ENCODE results near the gene C5AR1. TPM values are rescaled to one million over a fixed set of nuclear protein-coding genes. Genes with fewer than 3 reads are reported as not detected.
"Not testable (repeated sequence)": the region's sequence is repeated elsewhere in the genome, so short reads cannot be mapped to it uniquely, and the experiment has no call there.

Gene C5AR1
- polyA plus RNA-seq, 3 donors = 143 to 1,132 (median 320) TPM

- no peak overlapping the region for H3K27ac ChIP-seq (ENCODE audit: low read depth in 1 of 2, low read length in 2 of 2)
- H3K79me2 ChIP-seq (ENCODE audit: insufficient read depth, low read length) = peaks cover 3% of the 10 kb centered on the region
- Mint-ChIP-seq H3K27me3 (ENCODE audit: low read depth in 3 of 3) (peaks cover 3 to 7% (median 5%) of the 10 kb centered on the region in 3 donors), H3K9me3 (peaks cover 0 to 15% (median 5%) of the 10 kb centered on the region in 7 donors), H3K36me3 (peaks cover 32 to 49% of the 10 kb centered on the region in 2 donors), H3K4me1 (peaks cover 27% of the 10 kb centered on the region), H3K27ac (no peak overlapping the region), H3K4me3 (no peak overlapping the region)
- intact Hi-C loops (cut with micrococcal nuclease) = no loop called here
- H3K4me1 ChIP-seq (ENCODE audit: control insufficient read depth in 1 of 2, insufficient read depth in 2 of 2, low read length in 2 of 2) = peaks cover 18 to 22% of the 10 kb centered on the region in 2 donors
- no peaks in the 10 kb centered on the region for H3K9me3 ChIP-seq (replicated peaks in 1 of 2; ENCODE audit: control insufficient read depth in 1 of 2, insufficient read depth in 1 of 2, low read length in 2 of 2)
- no peak overlapping the region for H3K4me2 ChIP-seq (replicated peaks; ENCODE audit: extremely low read depth, low read length, poor library complexity, severe bottlenecking)
- H3K9ac ChIP-seq (ENCODE audit: insufficient read depth, low read length, poor library complexity, severe bottlenecking) = no peak overlapping the region
- H4K20me1 ChIP-seq (ENCODE audit: insufficient read depth, low read length) = no peaks in the 10 kb centered on the region
- peaks cover 16 to 31% of the 10 kb centered on the region in 2 donors for H3K36me3 ChIP-seq (replicated peaks in 1 of 2; ENCODE audit: control insufficient read depth in 1 of 2, insufficient read depth in 2 of 2, low read length in 2 of 2)
- H3K4me3 ChIP-seq (replicated peaks in 1 of 3; ENCODE audit: low read depth in 2 of 3, low read length in 3 of 3) = no peak overlapping the region
- WGBS (ENCODE audit: insufficient coverage) = 71% methylated on average over 1 of the region's 1 CpG
- no peak for DNase-seq
- no peak overlapping the region for H2AFZ ChIP-seq (ENCODE audit: insufficient read depth, low read depth, low read length, poor library complexity, severe bottlenecking)
- TF ChIP-seq CTCF (IDR thresholded peaks at IDR 0.05) = no peak
- no peaks in the 10 kb centered on the region for H3K27me3 ChIP-seq (ENCODE audit: control insufficient read depth in 2 of 2, insufficient read depth in 2 of 2, low read length in 2 of 2)
Observed at GRCh38 chr19:47344425-47344824, 34.8 kb downstream of the C5AR1 start.

GRCh38 chr19:47346024-47346423 lies 36.4 kb downstream of the C5AR1 start:
- Mint-ChIP-seq H3K36me3 (peaks cover 29 to 42% of the 10 kb centered on the region in 2 donors), H3K9me3 (peaks cover 0 to 12% (median 6%) of the 10 kb centered on the region in 7 donors), H3K4me1 (peaks cover 34% of the 10 kb centered on the region)
- peaks cover 17% of the 10 kb centered on the region for H3K79me2 ChIP-seq (ENCODE audit: insufficient read depth, low read length)
- not testable (repeated sequence) for H3K4me2 ChIP-seq (replicated peaks; ENCODE audit: extremely low read depth, low read length, poor library complexity, severe bottlenecking); H2AFZ ChIP-seq (ENCODE audit: insufficient read depth, low read depth, low read length, poor library complexity, severe bottlenecking); H3K4me3 Mint-ChIP-seq; H3K9me3 ChIP-seq (replicated peaks in 1 of 2; ENCODE audit: control insufficient read depth in 1 of 2, insufficient read depth in 1 of 2, low read length in 2 of 2); H3K27me3 ChIP-seq (ENCODE audit: control insufficient read depth in 2 of 2, insufficient read depth in 2 of 2, low read length in 2 of 2); DNase-seq; H3K9ac ChIP-seq (ENCODE audit: insufficient read depth, low read length, poor library complexity, severe bottlenecking); H3K27ac Mint-ChIP-seq; H4K20me1 ChIP-seq (ENCODE audit: insufficient read depth, low read length); H3K27ac ChIP-seq (ENCODE audit: low read depth in 1 of 2, low read length in 2 of 2); H3K4me3 ChIP-seq (replicated peaks in 1 of 3; ENCODE audit: low read depth in 2 of 3, low read length in 3 of 3); H3K27me3 Mint-ChIP-seq (ENCODE audit: low read depth in 3 of 3)
- H3K4me1 ChIP-seq (ENCODE audit: control insufficient read depth in 1 of 2, insufficient read depth in 2 of 2, low read length in 2 of 2) = peaks cover 29 to 38% of the 10 kb centered on the region in 2 donors
- intact Hi-C loops (cut with micrococcal nuclease) = loop anchor here (5.0 kb wide), 2 partner anchors 39 to 49 kb away; partner anchors contain the start of gene C5AR1 (in 1 of the 2)
- H3K36me3 ChIP-seq (replicated peaks in 1 of 2; ENCODE audit: control insufficient read depth in 1 of 2, insufficient read depth in 2 of 2, low read length in 2 of 2) = peaks cover 10 to 23% of the 10 kb centered on the region in 2 donors
- 98% methylated on average over 5 of the region's 6 CpGs for WGBS (ENCODE audit: insufficient coverage)
